ENCODE results near the gene KDM5C.

KDM5C gene

GRCh38 chrX:53239474-53239873 lies 14.5 kb upstream of the KDM5C start:
- peak; percentile 20 for TF ChIP-seq CTCF (IDR thresholded peaks at IDR 0.05; ENCODE audit: low read depth, low read length, missing control alignments)
- H3K4me3 ChIP-seq (ENCODE audit: low read depth, low read length): no peak overlapping the region
- no peak for DNase-seq (ENCODE audit: low read depth)

GRCh38 chrX:53237056-53237455 lies 12.0 kb upstream of the KDM5C start:
- no peak overlapping the region for H3K4me3 ChIP-seq (ENCODE audit: low read depth, low read length)
- DNase-seq (ENCODE audit: low read depth): no peak
- TF ChIP-seq CTCF (IDR thresholded peaks at IDR 0.05; ENCODE audit: low read depth, low read length, missing control alignments): no peak

- no peak for DNase-seq (ENCODE audit: low read depth)
- no peak for TF ChIP-seq CTCF (IDR thresholded peaks at IDR 0.05; ENCODE audit: low read depth, low read length, missing control alignments)
- H3K4me3 ChIP-seq (ENCODE audit: low read depth, low read length): no peak overlapping the region
Observed at GRCh38 chrX:53236025-53236679, 11.1 kb upstream of the KDM5C start.

- no peak overlapping the region for H3K4me3 ChIP-seq (ENCODE audit: low read depth, low read length)
- DNase-seq (ENCODE audit: low read depth): no peak
- TF ChIP-seq CTCF (IDR thresholded peaks at IDR 0.05; ENCODE audit: low read depth, low read length, missing control alignments): no peak
Observed at GRCh38 chrX:53235566-53235965, 10.6 kb upstream of the KDM5C start.

- DNase-seq (ENCODE audit: low read depth): no peak
- H3K4me3 ChIP-seq (ENCODE audit: low read depth, low read length): no peak overlapping the region
- no peak for TF ChIP-seq CTCF (IDR thresholded peaks at IDR 0.05; ENCODE audit: low read depth, low read length, missing control alignments)
Observed at GRCh38 chrX:53234484-53234883, 9.5 kb upstream of the KDM5C start.

GRCh38 chrX:53233536-53233935 lies 8.5 kb upstream of the KDM5C start:
- DNase-seq (ENCODE audit: low read depth): no peak
- TF ChIP-seq CTCF (IDR thresholded peaks at IDR 0.05; ENCODE audit: low read depth, low read length, missing control alignments): no peak
- no peak overlapping the region for H3K4me3 ChIP-seq (ENCODE audit: low read depth, low read length)

GRCh38 chrX:53230116-53230515 lies 5.1 kb upstream of the KDM5C start:
- DNase-seq (ENCODE audit: low read depth): no peak
- H3K4me3 ChIP-seq (ENCODE audit: low read depth, low read length): no peak overlapping the region
- TF ChIP-seq CTCF (IDR thresholded peaks at IDR 0.05; ENCODE audit: low read depth, low read length, missing control alignments): no peak
